ENCODE data around the gene CAMP.
"Not testable (repeated sequence)": the region's sequence is repeated elsewhere in the genome, so short reads cannot be mapped to it uniquely, and the experiment has no call there.

CAMP gene

GRCh38 chr3:48194446-48195071 is 28.7 kb upstream of the CAMP start:
- no peak overlapping the region for H3K4me3 Mint-ChIP-seq
- H3K36me3 Mint-ChIP-seq = no peaks in the 10 kb centered on the region
- DNase-seq (ENCODE audit: low spot score in 2 of 2) = peak; percentile 23 to 30
- ATAC-seq (ENCODE audit: low read depth) = peak; percentile 38
- H3K9me3 Mint-ChIP-seq = no peaks in the 10 kb centered on the region
- peaks cover 15% of the 10 kb centered on the region for H3K4me1 Mint-ChIP-seq
- no peaks in the 10 kb centered on the region for H3K27me3 Mint-ChIP-seq
- H3K27ac Mint-ChIP-seq = no peak overlapping the region

DNA sequence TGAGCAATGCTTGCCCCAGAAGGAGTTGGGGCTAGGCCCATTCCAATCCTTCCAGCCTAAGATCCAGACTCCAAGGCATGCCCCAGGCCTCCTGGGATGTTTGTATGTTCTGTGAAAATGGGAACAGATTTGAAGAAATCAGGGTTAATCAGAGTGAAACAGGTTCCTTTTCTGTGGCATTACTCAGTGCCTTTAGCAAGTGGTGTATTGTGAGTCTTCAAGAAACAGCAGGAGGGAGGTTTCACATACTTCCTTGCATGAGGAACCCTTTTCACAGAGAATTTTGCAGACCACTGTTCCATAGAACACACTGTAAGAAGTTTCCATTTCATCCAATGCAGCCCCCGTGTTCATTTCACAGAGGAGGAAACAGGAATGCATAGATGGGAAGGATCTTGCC is 26.7 kb upstream of the CAMP start:
- H3K9me3 Mint-ChIP-seq = no peaks in the 10 kb centered on the region
- DNase-seq (ENCODE audit: low spot score in 2 of 2) = no peak
- H3K36me3 Mint-ChIP-seq = no peaks in the 10 kb centered on the region
- H3K4me3 Mint-ChIP-seq = no peak overlapping the region
- no peaks in the 10 kb centered on the region for H3K27me3 Mint-ChIP-seq
- no peak overlapping the region for H3K27ac Mint-ChIP-seq
- H3K4me1 Mint-ChIP-seq = peaks cover 15% of the 10 kb centered on the region
- ATAC-seq (ENCODE audit: low read depth) = no peak

DNA sequence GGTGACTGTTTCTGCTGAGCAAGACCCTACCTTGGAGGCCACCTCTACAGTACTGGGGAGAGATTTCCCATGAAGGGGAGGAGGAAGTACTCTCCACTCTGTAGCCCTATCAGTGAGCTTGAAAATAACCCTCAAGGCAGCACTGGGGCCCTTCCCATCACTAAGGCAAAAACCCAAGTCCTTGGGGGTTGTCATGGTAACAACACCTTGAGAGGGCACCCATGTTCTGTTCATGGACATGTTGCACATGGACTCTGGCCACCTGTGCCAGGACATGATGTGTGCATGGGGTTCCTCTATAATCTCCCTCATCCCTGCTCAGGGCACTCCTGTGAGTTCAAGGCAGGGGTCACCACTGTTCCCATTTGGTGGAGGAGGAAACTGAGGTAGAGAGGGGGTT is 24.2 kb upstream of the CAMP start:
- ATAC-seq (ENCODE audit: low read depth) = no peak
- H3K9me3 Mint-ChIP-seq = no peaks in the 10 kb centered on the region
- peaks cover 12% of the 10 kb centered on the region for H3K4me1 Mint-ChIP-seq
- no peaks in the 10 kb centered on the region for H3K36me3 Mint-ChIP-seq
- H3K27ac Mint-ChIP-seq = no peak overlapping the region
- no peak overlapping the region for H3K4me3 Mint-ChIP-seq
- H3K27me3 Mint-ChIP-seq = no peaks in the 10 kb centered on the region
- DNase-seq (ENCODE audit: low spot score in 2 of 2) = no peak

DNA sequence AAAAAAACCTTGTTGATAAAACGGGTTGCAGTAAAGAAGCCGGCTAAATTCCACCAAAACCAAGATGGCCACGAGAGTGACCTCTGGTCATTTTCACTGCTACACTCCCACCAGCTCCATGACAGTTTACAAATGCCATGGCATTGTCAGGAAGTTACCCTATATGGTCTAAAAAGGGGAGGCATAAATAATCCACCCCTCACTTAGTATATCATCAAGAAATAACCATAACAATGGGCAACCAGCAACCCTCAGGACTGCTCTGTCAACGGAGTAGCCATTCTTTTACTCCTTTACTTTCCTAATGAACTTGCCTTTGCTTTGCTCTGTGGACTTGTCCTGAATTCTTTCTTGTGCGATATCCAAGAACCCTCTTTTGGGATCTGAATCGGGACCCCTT is 20.7 kb upstream of the CAMP start:
- Mint-ChIP-seq H3K4me3 (no peak overlapping the region), H3K4me1 (no peaks in the 10 kb centered on the region), H3K9me3 (no peaks in the 10 kb centered on the region), H3K36me3 (no peaks in the 10 kb centered on the region), H3K27me3 (no peaks in the 10 kb centered on the region), H3K27ac (no peak overlapping the region)
- DNase-seq (ENCODE audit: low spot score in 2 of 2) (no peak), ATAC-seq (ENCODE audit: low read depth) (no peak)

DNA sequence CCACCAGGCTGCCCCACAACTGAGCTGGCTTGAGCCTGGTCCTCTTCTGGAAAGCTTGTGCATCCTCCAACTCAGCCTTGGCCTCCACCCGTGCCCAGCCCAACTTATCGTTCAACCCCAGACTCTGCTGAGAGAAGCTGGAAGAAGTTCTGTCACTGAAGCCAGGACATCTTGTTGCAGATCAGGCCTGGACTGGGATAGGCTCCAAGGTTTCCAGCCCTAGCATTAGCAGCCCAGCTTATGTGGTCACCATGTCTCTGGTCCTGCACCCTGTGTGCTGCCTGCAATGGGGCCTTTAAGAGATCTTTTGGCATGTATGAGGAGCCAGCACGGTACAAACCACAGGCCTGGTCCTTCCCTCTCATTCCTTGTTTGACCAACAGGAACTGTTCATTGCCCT is 15.2 kb upstream of the CAMP start:
- Mint-ChIP-seq H3K36me3 (no peaks in the 10 kb centered on the region), H3K27me3 (no peaks in the 10 kb centered on the region), H3K4me3 (no peak overlapping the region), H3K27ac (no peak overlapping the region), H3K9me3 (no peaks in the 10 kb centered on the region), H3K4me1 (no peaks in the 10 kb centered on the region)
- no peak for DNase-seq (ENCODE audit: low spot score in 2 of 2)
- no peak for ATAC-seq (ENCODE audit: low read depth)

DNA sequence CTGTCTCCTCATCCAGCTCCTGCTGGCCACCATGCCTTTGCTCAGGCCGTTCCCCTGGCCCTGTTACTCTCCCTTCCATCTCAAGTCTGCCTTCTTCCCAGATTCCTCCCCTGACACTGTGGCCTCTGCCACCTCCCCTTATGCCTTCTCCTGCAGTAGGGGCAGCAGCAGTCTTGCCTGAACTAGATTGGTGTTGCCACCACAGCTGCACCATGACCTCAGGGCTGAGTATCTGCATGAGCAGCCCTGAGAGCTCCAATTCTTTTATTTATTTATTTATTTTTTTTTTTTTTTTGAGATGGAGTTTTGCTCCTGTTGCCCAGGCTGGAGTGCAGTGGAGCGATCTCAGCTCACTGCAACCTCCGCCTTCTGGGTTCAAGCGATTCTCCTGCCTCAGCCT is 13.8 kb upstream of the CAMP start:
- no peak overlapping the region for H3K4me3 Mint-ChIP-seq
- DNase-seq (ENCODE audit: low spot score in 2 of 2) (no peak), ATAC-seq (ENCODE audit: low read depth) (no peak)
- no peaks in the 10 kb centered on the region for H3K27me3 Mint-ChIP-seq
- no peaks in the 10 kb centered on the region for H3K9me3 Mint-ChIP-seq
- H3K27ac Mint-ChIP-seq = no peak overlapping the region
- H3K4me1 Mint-ChIP-seq = no peaks in the 10 kb centered on the region
- H3K36me3 Mint-ChIP-seq = no peaks in the 10 kb centered on the region

- not testable (repeated sequence) for ATAC-seq (ENCODE audit: low read depth)
These were observed 12.8 kb upstream of the CAMP start for GRCh38 chr3:48210534-48210933.

DNA sequence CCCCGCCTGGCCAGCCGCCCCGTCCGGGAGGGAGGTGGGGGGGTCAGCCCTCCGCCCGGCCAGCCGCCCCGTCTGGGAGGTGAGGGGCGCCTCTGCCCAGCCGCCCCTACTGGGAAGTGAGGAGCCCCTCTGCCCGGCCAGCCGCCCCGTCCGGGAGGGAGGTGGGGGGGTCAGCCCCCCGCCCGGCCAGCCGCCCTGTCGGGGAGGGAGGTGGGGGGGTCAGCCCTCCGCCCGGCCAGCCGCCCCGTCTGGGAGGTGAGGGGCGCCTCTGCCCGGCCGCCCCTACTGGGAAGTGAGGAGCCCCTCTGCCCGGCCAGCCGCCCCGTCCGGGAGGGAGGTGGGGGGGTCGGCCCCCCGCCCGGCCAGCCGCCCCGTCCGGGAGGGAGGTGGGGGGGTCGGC is 11.5 kb upstream of the CAMP start:
- H3K27ac Mint-ChIP-seq; H3K27me3 Mint-ChIP-seq; DNase-seq (ENCODE audit: low spot score in 2 of 2); H3K4me1 Mint-ChIP-seq; H3K36me3 Mint-ChIP-seq; ATAC-seq (ENCODE audit: low read depth); H3K4me3 Mint-ChIP-seq; H3K9me3 Mint-ChIP-seq: not testable (repeated sequence)

More at GRCh38 chr3:48210534-48210933, 12.8 kb upstream of the CAMP start:
- not testable (repeated sequence) for H3K36me3 Mint-ChIP-seq; H3K9me3 Mint-ChIP-seq; H3K27me3 Mint-ChIP-seq; H3K27ac Mint-ChIP-seq; H3K4me1 Mint-ChIP-seq; DNase-seq (ENCODE audit: low spot score in 2 of 2); H3K4me3 Mint-ChIP-seq

GRCh38 chr3:48214225-48214624 is 9.1 kb upstream of the CAMP start:
- Mint-ChIP-seq H3K4me1 (peaks cover 4% of the 10 kb centered on the region), H3K4me3 (no peak overlapping the region), H3K27me3 (no peaks in the 10 kb centered on the region), H3K27ac (no peak overlapping the region), H3K9me3 (no peaks in the 10 kb centered on the region), H3K36me3 (no peaks in the 10 kb centered on the region)
- ATAC-seq (ENCODE audit: low read depth) (no peak), DNase-seq (ENCODE audit: low spot score in 2 of 2) (no peak)

DNA sequence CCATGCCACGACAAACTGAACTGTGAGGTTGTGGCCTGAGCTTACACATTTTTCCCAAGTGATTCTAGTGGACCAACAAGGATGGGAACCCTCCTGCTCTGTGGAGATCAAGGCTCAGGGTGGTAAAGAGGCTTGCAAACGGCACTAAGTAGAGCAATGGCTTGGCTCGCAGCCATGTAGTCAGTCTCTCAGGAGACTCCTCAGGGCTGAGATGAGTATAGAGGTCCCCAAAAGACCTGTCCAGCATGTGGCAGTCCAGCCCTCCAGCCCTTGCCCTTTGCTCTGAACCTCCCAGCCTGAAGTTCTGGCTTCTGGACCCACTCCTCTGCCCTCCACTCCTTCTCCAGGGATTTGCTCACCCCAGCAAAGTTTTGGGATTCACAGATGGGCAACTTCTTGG is 8.3 kb upstream of the CAMP start:
- no peaks in the 10 kb centered on the region for H3K27me3 Mint-ChIP-seq
- peaks cover 4% of the 10 kb centered on the region for H3K4me1 Mint-ChIP-seq
- no peak overlapping the region for H3K4me3 Mint-ChIP-seq
- no peak overlapping the region for H3K27ac Mint-ChIP-seq
- ATAC-seq (ENCODE audit: low read depth) (no peak), DNase-seq (ENCODE audit: low spot score in 2 of 2) (no peak)
- no peaks in the 10 kb centered on the region for H3K36me3 Mint-ChIP-seq
- no peaks in the 10 kb centered on the region for H3K9me3 Mint-ChIP-seq

DNA sequence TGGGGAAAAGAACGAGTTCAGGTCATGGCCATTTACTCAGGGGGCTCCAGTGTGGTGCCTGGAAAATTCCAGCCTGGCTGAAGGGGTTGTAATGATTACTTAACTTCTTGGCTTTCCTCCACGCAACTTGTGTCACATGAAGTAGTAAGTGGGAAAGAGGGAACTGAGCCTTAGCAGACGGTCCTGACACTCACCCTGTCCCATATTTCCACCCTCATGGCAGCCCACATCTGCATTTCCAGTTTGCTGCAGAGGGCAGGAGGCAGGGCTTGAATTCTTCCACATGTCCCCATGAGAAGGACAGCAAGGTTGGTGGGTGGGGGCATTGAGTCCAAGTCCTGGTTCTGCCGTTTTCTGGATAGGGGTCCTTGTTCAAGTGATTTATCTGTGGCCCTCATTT is 7.8 kb upstream of the CAMP start:
- Mint-ChIP-seq H3K4me3 (no peak overlapping the region), H3K36me3 (no peaks in the 10 kb centered on the region), H3K27ac (no peak overlapping the region), H3K27me3 (no peaks in the 10 kb centered on the region), H3K9me3 (no peaks in the 10 kb centered on the region), H3K4me1 (peaks cover 4% of the 10 kb centered on the region)
- DNase-seq (ENCODE audit: low spot score in 2 of 2) (no peak), ATAC-seq (ENCODE audit: low read depth) (no peak)

DNA sequence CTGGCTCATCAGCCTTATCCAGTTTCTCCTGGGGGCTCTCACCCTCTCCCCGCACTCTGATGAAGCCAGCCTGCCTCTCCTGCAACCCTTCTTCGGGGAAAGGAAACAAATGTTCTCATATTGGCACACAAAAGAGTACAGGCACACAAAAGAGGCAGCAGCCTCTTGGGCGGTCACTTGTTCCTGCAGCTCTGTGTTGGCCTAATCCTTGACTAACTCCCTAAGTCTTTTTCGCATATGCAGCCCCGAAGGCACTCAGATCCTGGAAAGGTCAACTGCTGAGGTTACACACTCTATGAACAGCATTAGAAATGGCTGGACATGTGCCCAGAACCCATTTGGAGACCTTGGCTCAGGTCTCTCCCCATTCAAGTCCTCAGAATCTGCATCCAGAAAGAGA is 7.4 kb upstream of the CAMP start:
- DNase-seq (ENCODE audit: low spot score in 2 of 2) (no peak), ATAC-seq (ENCODE audit: low read depth) (no peak)
- no peaks in the 10 kb centered on the region for H3K9me3 Mint-ChIP-seq
- no peak overlapping the region for H3K4me3 Mint-ChIP-seq
- no peaks in the 10 kb centered on the region for H3K36me3 Mint-ChIP-seq
- H3K27me3 Mint-ChIP-seq = no peaks in the 10 kb centered on the region
- H3K27ac Mint-ChIP-seq = no peak overlapping the region
- H3K4me1 Mint-ChIP-seq = peaks cover 4% of the 10 kb centered on the region

DNA sequence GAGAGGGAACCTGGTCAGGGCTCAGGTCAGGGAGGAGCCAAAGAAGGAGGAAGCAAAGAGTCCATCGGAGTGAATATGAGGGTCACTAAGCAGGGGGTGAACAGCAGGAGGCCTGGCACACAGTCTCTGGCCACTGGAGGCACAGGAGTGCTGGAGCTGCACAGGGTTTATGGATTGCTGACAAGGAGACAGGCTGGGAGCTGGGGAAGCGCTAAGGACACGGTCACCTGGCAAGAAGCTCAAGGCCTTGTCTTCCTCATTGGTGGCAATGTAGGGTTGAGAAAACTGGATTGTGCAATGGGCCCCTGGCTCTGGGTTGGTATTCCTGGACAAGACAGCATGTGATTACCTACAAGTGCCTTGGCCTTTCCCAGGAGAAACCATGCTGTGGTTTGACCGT is 5.8 kb upstream of the CAMP start:
- Mint-ChIP-seq H3K27ac (no peak overlapping the region), H3K4me1 (peaks cover 18% of the 10 kb centered on the region), H3K27me3 (no peaks in the 10 kb centered on the region), H3K4me3 (no peak overlapping the region), H3K36me3 (no peaks in the 10 kb centered on the region), H3K9me3 (no peaks in the 10 kb centered on the region)
- no peak for ATAC-seq (ENCODE audit: low read depth)
- DNase-seq (ENCODE audit: low spot score in 2 of 2) = no peak

DNA sequence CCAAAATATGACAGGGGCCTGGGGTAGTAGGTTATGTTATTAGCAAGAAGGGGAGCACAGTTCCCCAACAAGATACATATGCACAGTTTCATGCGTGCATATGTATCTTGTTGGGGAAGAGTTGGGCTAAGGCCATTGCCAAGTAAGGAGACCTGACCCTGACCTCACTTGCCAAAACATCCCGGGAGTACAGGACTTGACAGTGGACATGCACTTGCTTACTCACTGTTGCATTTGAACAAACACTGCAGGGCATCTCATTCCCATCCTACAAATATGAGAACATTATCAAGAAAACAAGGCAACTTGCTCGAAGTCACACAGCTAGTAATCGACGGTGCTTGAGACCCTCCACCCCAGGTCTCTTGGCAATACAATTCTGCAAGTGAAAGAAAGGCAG is 4.8 kb upstream of the CAMP start:
- DNase-seq (ENCODE audit: low spot score in 2 of 2) (no peak), ATAC-seq (ENCODE audit: low read depth) (no peak)
- no peak overlapping the region for H3K4me3 Mint-ChIP-seq
- no peaks in the 10 kb centered on the region for H3K36me3 Mint-ChIP-seq
- H3K27me3 Mint-ChIP-seq = no peaks in the 10 kb centered on the region
- no peaks in the 10 kb centered on the region for H3K9me3 Mint-ChIP-seq
- peaks cover 24% of the 10 kb centered on the region for H3K4me1 Mint-ChIP-seq
- no peak overlapping the region for H3K27ac Mint-ChIP-seq

- peak overlapping the region; percentile 54 for H3K27ac Mint-ChIP-seq
- ATAC-seq (ENCODE audit: low read depth) = no peak
- no peak overlapping the region for H3K4me3 Mint-ChIP-seq
- no peak for DNase-seq (ENCODE audit: low spot score in 2 of 2)
- no peaks in the 10 kb centered on the region for H3K36me3 Mint-ChIP-seq
- H3K27me3 Mint-ChIP-seq = no peaks in the 10 kb centered on the region
- H3K9me3 Mint-ChIP-seq = no peaks in the 10 kb centered on the region
- H3K4me1 Mint-ChIP-seq = peaks cover 34% of the 10 kb centered on the region
These were observed 3.8 kb upstream of the CAMP start for GRCh38 chr3:48219543-48219942.
